IMR-90 (cell line): Measurements from ENCODE around the gene SFSWAP. TPM values are rescaled to one million over a fixed set of nuclear protein-coding genes. Genes with fewer than 3 reads are reported as not detected.

Experiments used
- ATAC-seq: fragments of 200-7000 bp; cut with Tn5 transposase; 2 replicates; pipeline ENCODE4 v1.9.1; 2020; ENCODE audit warnings: low read depth, mild to moderate bottlenecking, moderate library complexity
- BruUV-seq: library from RNA; stranded (reverse); fragments of 400-500 nt; replicated peaks from 2 replicates; lab custom pipeline; 2021; lab: Mats Ljungman, UMichigan
- CTCF ChIA-PET: fragments of 300-600 bp; formaldehyde crosslinking; extraction: SDS; loops from one replicate; lab custom pipeline; 2021; ENCODE audit warnings: antibody characterized with exemption; lab: Yijun Ruan, JAX
- POLR2A ChIA-PET: fragments of 300-600 bp; sonication (Branson Sonifier 250); formaldehyde crosslinking; loops from one replicate; lab custom pipeline; 2022; ENCODE audit warnings: antibody characterized with exemption; ENCODE audit not compliant: unreplicated experiment; lab: Charles Lee
- DNase-seq: peaks from one replicate; pipeline ENCODE4 v3.0.0; 2013
- H2AFZ ChIP-seq: replicated peaks from 2 replicates; pipeline ENCODE3; 2013; ENCODE audit warnings: low read length, mild to moderate bottlenecking; ENCODE audit not compliant: poor library complexity
- H2AK5ac ChIP-seq: 2 replicates; pipeline ENCODE4 v1.6.1; 2013; ENCODE audit warnings: low read depth, low read length, inconsistent platforms
- H2AK9ac ChIP-seq: replicated peaks from 2 replicates; pipeline ENCODE3; 2013; ENCODE audit warnings: mild to moderate bottlenecking, low read depth, low read length, moderate library complexity; ENCODE audit not compliant: poor library complexity
- H2BK120ac ChIP-seq: 2 replicates; pipeline ENCODE4 v1.6.1; 2013; ENCODE audit warnings: low read depth, low read length, inconsistent platforms
- H2BK15ac ChIP-seq: 3 replicates; pipeline ENCODE4 v1.6.1; 2013; ENCODE audit warnings: low read depth, low read length, inconsistent platforms
- H2BK20ac ChIP-seq: 2 replicates; pipeline ENCODE4 v1.6.1; 2013; ENCODE audit warnings: low read depth, mild to moderate bottlenecking, inconsistent platforms, low read length, moderate library complexity
- H2BK5ac ChIP-seq: 2 replicates; pipeline ENCODE4 v1.6.1; 2013; ENCODE audit warnings: mild to moderate bottlenecking, low read depth, low read length, inconsistent platforms; ENCODE audit not compliant: poor library complexity, severe bottlenecking
- H3K14ac ChIP-seq: replicated peaks from 2 replicates; pipeline ENCODE4 v1.6.1; 2013; ENCODE audit warnings: low read depth, low read length, inconsistent platforms
- H3K18ac ChIP-seq: 2 replicates; pipeline ENCODE4 v1.6.1; 2013; ENCODE audit warnings: low read depth, low read length, control low read depth
- H3K23ac ChIP-seq: 2 replicates; pipeline ENCODE4 v1.6.1; 2013; ENCODE audit warnings: low read depth, low read length, inconsistent platforms
- H3K27ac ChIP-seq: 2 replicates; pipeline ENCODE4 v1.5.1; 2013; ENCODE audit warnings: mild to moderate bottlenecking, control low read depth, low read length; ENCODE audit not compliant: insufficient read depth
- H3K27me3 ChIP-seq: 2 replicates; pipeline ENCODE4 v1.6.1; 2013; ENCODE audit warnings: low read length; ENCODE audit not compliant: control insufficient read depth, insufficient read depth
- H3K36me3 ChIP-seq: 2 replicates; pipeline ENCODE4 v1.6.1; 2013; ENCODE audit warnings: low read length, mixed read lengths; ENCODE audit not compliant: control insufficient read depth, insufficient read depth
- H3K4ac ChIP-seq: 2 replicates; pipeline ENCODE4 v1.6.1; 2013; ENCODE audit warnings: low read depth, low read length, inconsistent platforms
- H3K4me1 ChIP-seq: 2 replicates; pipeline ENCODE4 v1.6.1; 2013; ENCODE audit warnings: low read length, mixed read lengths; ENCODE audit not compliant: control insufficient read depth, insufficient read depth
- H3K4me2 ChIP-seq: 2 replicates; pipeline ENCODE4 v1.6.1; 2013; ENCODE audit warnings: low read depth, mild to moderate bottlenecking, control low read depth, low read length, moderate library complexity
- H3K4me3 ChIP-seq: 2 replicates; pipeline ENCODE4 v1.5.1; 2013; ENCODE audit warnings: low read depth, mild to moderate bottlenecking, control low read depth, low read length, moderate library complexity; ENCODE audit not compliant: insufficient read depth
- H3K56ac ChIP-seq: 2 replicates; pipeline ENCODE4 v1.6.1; 2013; ENCODE audit warnings: low read length, inconsistent platforms; ENCODE audit not compliant: insufficient read depth; ENCODE audit errors: extremely low read depth
- H3K79me1 ChIP-seq, 2 experiments: 2 replicates each; pipeline ENCODE4 v1.6.1; 2013; ENCODE audit warnings: low read length in 2 of 2, inconsistent platforms in 1 of 2, low read depth in 1 of 2
- H3K9ac ChIP-seq: 2 replicates; pipeline ENCODE4 v1.6.1; 2013; ENCODE audit warnings: low read depth, low read length, control low read depth
- H3K9me1 ChIP-seq: 2 replicates; pipeline ENCODE4 v1.6.1; 2013; ENCODE audit warnings: low read length, inconsistent platforms; ENCODE audit not compliant: insufficient read depth
- H3K9me3 ChIP-seq: 2 replicates; pipeline ENCODE4 v1.6.1; 2013; ENCODE audit warnings: low read length; ENCODE audit not compliant: control insufficient read depth, insufficient read depth
- H4K20me1 ChIP-seq: 2 replicates; pipeline ENCODE4 v1.6.1; 2013; ENCODE audit warnings: low read length, inconsistent platforms; ENCODE audit not compliant: insufficient read depth
- H4K5ac ChIP-seq: 2 replicates; pipeline ENCODE4 v1.6.1; 2013; ENCODE audit warnings: mild to moderate bottlenecking, low read depth, low read length, control low read depth
- H4K8ac ChIP-seq, 2 experiments: 2 replicates each; pipeline ENCODE4 v1.6.1; 2013; ENCODE audit warnings: low read depth in 2 of 2, low read length in 2 of 2, control low read depth in 1 of 2, inconsistent platforms in 1 of 2
- H4K91ac ChIP-seq: 2 replicates; pipeline ENCODE4 v1.6.1; 2013; ENCODE audit warnings: low read depth, low read length, inconsistent platforms; ENCODE audit not compliant: insufficient read depth
- CEBPB ChIP-seq: IDR thresholded peaks from 2 replicates; pipeline ENCODE4 v1.6.1; 2012; ENCODE audit warnings: low read depth, low read length, improper control_type of control experiment
- FOS ChIP-seq: fragments of 150-350 bp; IDR thresholded peaks from 2 replicates; pipeline ENCODE4 v1.6.1; 2016; ENCODE audit warnings: low read depth, low read length
- WGBS, 2 experiments: methylation state at CpG; one replicate each; pipeline versions ENCODE4 v1.1.5 to v1.1.7; 2013; ENCODE audit warnings: missing lambda C conversion rate in 2 of 2; ENCODE audit not compliant: insufficient read length in 1 of 2; ENCODE audit errors: extremely low coverage in 2 of 2; 5-methylcytosine and 5-hydroxymethylcytosine counted together
- dilution Hi-C: fragments of 300-500 bp; cut with HindIII; formaldehyde crosslinking; loops from one replicate; pipeline ENCODE4 v1.14.3; 2018; ENCODE audit warnings: low sequenced_read_pairs; ENCODE audit not compliant: unreplicated experiment
- in situ Hi-C: fragments of 300-500 bp; cut with MboI; formaldehyde crosslinking; loops from 3 replicates; pipeline ENCODE4 v1.14.3; 2019; ENCODE audit warnings: low sequenced_read_pairs, inconsistent platforms, mixed read lengths
- intact Hi-C: fragments of 100-400 bp; cut with micrococcal nuclease; formaldehyde crosslinking; loops from 2 replicates; pipeline ENCODE4 v1.10.0; 2022
- polyA plus RNA-seq, 3 experiments: library from polyadenylated mRNA; depleted of rRNA; stranded (reverse); fragments of >200 nt; gene quantifications; 2 replicates each; pipeline ENCODE4 v1.2.3, GENCODE V29; 2012; ENCODE audit warnings: low replicate concordance in 1 of 3
- total RNA-seq: library from RNA; depleted of rRNA; stranded (reverse); fragments of >200 nt; gene quantifications from 2 replicates; pipeline ENCODE4 v1.2.3, GENCODE V29; 2012

SFSWAP gene
- total and polyA plus RNA-seq, 2 of the 4 experiments (the other 2 are of a cell fraction): 19.7 to 22.4 TPM

DNA sequence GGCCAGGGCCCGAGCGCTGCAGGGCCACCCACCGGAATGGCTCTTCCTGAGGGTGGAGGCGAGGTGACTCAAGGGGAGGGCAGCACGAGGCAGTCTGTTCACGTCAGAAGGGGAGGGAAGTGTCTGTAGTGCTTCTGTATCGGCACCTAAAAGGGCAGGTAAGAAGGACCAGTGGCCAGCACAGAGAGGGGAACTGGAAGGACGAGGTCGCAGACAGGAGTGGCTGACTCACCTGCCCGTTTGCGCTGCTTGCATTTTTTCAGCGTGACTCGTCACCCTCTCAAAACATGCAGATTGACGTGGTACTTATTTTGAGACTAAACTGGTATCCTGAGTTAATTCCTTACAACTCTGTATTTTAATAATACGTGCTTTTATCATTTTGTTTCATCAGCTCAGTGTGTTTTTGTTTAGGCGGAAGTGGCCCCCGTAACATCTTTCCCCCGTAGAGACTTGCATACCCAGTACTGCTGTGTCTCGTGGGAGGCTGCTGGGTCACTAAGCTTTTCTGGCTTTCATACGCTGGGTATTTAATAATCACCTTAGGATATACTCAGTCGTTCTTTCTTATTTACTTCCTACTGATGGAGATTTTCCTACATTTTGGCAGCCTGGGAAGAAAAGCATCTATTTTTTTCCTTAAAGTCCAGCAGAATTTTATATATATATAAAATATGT is 26.4 kb downstream of the SFSWAP start:
- Histone ChIP-seq H3K4me1 (peaks cover 3% of the 10 kb centered on the region), H4K20me1 (peaks cover 6% of the 10 kb centered on the region; the same call in 1 of the 2 replicates), H2BK20ac (no peak overlapping the region), H3K79me1 (peaks cover 8 to 21% of the 10 kb centered on the region in 2 experiments; a peak in 3 of 4 replicates), H3K9ac (no peak overlapping the region), H2AK9ac (no peak overlapping the region), H3K4me2 (no peak overlapping the region), H2BK120ac (no peak overlapping the region), H3K4me3 (no peak overlapping the region), H3K9me3 (no peaks in the 10 kb centered on the region), H3K14ac (no peak overlapping the region), H2BK5ac (peak overlapping the region; percentile 28), H3K18ac (no peak overlapping the region), H3K9me1 (no peaks in the 10 kb centered on the region; the same call in 1 of the 2 replicates), H4K5ac (no peak overlapping the region), H3K4ac (peak overlapping the region; percentile 8; the same call in 1 of the 2 replicates), H4K91ac (no peak overlapping the region), H2AK5ac (0 out of 2 replicates have a peak overlapping the region, but pooled peaks have one; percentile 11), H2BK15ac (no peak overlapping the region), H3K36me3 (peaks cover 48% of the 10 kb centered on the region), H3K27ac (no peak overlapping the region), H3K27me3 (no peaks in the 10 kb centered on the region), H3K56ac (no peak overlapping the region), H2AFZ (no peak overlapping the region), H4K8ac (no peak overlapping the region), H3K23ac (no peak overlapping the region)
- dilution Hi-C loops: no loop called here
- TF ChIP-seq CEBPB (no peak), FOS (peak; percentile 52)
- peak; percentile 70 for DNase-seq
- BruUV-seq: no TSS peak
- CTCF ChIA-PET: no interaction called here
- in situ Hi-C loops: no loop called here
- 67% methylated on average over 8 of the region's 21 CpGs; no CpG with 5 or more reads in 1 of the 2 experiments for WGBS, 2 experiments
- intact Hi-C loops: no loop called here
- ATAC-seq: peak; percentile 46
- POLR2A ChIA-PET: no interaction called here
